NT2/D1 (cell line): ENCODE data around the gene PCDHB12.
"Not testable (repeated sequence)": the region's sequence is repeated elsewhere in the genome, so short reads cannot be mapped to it uniquely, and the experiment has no call there.

Source experiments
- SUZ12 ChIP-seq: IDR thresholded peaks from 2 replicates; pipeline ENCODE4 v1.6.1; 2011; ENCODE audit not compliant: insufficient read length, insufficient read depth; ENCODE audit errors: extremely low read depth
- YY1 ChIP-seq: IDR thresholded peaks from 2 replicates; pipeline ENCODE4 v1.6.1; 2011; ENCODE audit not compliant: insufficient read length, insufficient read depth
- ZNF274 ChIP-seq: IDR thresholded peaks from 2 replicates; pipeline ENCODE4 v1.6.1; 2011; ENCODE audit warnings: mild to moderate bottlenecking, low read depth, low read length

DNA sequence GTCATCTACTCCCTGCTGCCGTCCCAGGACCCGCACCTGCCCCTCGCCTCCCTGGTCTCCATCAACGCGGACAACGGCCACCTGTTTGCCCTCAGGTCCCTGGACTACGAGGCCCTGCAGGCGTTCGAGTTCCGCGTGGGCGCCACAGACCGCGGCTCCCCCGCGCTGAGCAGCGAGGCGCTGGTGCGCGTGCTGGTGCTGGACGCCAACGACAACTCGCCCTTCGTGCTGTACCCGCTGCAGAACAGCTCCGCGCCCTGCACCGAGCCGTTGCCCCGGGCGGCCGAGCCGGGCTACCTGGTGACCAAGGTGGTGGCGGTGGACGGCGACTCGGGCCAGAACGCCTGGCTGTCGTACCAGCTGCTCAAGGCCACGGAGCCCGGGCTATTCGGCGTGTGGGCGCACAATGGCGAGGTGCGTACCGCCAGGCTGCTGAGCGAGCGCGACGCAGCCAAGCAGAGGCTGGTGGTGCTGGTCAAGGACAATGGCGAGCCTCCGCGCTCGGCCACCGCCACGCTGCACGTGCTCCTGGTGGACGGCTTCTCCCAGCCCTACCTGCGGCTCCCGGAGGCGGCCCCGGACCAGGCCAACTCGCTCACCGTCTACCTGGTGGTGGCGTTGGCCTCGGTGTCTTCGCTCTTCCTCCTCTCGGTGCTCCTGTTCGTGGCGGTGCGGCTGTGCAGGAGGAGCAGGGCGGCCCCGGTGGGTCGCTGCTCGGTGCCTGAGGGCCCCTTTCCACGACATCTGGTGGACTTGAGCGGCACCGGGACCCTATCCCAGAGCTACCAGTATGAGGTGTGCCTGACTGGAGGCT is 34.0 kb upstream of the PCDHB12 start:
- TF ChIP-seq SUZ12, ZNF274, YY1: not testable (repeated sequence)
